ENCODE results near the gene ANKLE2.
"Not testable (repeated sequence)": the region's sequence is repeated elsewhere in the genome, so short reads cannot be mapped to it uniquely, and the experiment has no call there.

Gene ANKLE2

DNA sequence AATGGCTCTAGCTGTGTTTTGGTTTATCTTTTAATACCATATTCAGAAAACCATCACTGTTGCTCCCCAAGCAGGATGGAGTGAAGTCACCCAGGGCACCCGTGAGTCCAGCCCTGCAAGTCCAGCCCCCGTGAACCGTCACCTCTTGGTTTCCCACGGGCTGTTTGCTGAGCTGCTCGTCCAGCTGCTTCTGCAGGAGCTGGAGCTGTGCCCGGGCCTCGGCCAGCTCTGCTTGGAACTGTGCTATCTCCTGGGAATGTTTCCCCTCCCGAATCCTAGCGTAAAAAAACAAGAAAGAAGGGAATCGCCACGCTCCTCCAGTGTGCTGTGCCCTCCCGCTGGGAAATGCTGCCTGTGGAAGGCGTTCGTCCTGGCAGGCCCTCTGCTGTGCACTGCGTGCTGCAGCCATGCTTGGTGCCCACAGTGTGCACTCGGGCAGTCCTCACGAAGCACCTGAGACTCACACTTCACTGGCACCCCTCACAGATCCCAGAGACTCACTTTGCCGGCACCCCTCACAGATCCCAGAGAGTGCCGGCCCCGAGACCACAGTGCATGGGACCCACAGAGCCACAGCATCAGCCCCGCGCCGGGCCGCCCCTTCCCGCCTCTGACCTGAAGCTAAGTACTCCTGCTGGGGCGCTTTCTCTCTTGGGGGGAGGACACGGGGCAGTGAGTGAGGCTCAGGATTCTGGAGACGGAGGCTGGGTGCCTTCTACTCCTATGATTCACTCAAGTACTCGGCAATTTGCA is 15.4 kb upstream of the ANKLE2 start:
- no peak for DNase-seq (ENCODE audit: low read depth)

DNA sequence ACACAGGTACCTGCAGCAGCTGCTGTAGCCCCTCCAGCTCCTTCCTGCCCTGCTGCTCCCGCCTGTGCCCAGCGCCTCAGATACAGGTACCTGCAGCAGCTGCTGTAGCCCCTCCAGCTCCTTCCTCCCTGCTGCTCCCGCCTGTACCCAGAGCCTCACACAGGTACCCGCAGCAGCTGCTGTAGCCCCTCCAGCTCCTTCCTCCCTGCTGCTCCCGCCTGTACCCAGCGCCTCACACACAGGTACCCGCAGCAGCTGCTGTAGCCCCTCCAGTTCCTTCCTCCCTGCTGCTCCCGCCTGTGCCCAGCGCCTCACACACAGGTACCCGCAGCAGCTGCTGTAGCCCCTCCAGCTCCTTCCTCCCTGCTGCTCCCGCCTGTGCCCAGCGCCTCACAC is 14.6 kb upstream of the ANKLE2 start:
- DNase-seq (ENCODE audit: low read depth), result not testable (repeated sequence)

DNA sequence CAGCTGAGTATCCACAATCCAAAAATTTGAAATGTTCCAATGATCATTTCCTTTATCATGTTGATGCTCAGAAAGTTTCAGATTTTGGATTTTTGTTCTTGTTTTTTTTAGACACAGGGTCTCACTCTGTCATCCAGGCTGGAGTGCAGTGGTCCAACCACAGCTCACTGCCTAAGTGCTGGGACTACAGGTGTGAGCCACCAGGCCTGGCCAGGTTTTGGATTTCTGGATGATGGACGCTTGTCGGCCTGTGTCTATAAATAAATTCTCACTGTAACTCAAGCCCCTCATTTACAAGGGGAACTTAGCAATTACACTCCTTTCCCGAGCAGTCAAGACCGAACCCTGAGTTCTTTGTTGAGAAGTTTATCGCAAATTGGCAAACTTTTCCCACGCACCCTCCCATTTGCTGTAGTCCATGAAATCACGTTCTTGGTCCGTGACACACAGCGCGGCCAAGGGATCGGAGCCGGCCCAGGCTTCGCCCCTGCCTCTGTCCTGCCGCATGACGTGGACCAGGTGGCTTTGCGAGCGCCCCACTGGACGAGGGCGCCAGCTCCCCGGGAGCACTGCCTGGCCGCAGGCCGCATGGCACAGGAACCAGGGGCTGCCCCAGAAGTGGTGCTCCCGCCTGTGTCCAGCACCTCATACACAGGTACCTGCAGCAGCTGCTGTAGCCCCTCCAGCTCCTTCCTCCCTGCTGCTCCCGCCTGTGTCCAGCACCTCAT is 14.0 kb upstream of the ANKLE2 start:
- DNase-seq (ENCODE audit: low read depth), result no peak

DNA sequence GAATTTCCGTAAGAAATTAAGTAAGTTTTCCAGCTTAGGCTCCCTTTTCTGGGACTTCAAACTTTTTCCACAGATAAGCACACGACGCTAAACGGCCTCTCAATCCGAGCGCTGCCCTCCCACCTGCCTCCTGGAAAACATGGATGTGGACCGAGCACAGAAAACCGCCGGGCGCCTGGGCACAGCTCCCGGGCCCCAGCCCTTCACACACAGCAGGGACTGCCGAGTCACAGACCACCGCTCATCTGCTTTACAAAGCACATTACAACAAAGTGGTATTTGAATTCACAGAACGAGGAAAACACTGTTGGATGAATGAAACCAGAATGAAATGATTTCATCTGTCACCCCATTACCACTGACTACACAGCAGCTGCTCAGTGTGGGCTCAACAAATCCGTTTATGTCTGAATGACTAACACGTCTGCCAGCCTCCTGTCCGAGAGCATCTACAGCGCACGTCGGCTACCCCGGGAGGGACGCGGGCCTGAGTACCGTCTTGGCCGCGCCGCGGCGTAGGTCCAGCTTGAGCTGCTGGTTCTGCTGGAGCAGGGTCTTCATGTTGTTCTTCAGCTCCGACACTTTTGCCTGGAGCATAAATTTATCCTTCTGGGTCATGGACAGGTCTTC is 13.1 kb upstream of the ANKLE2 start:
- DNase-seq (ENCODE audit: low read depth), result no peak

DNA sequence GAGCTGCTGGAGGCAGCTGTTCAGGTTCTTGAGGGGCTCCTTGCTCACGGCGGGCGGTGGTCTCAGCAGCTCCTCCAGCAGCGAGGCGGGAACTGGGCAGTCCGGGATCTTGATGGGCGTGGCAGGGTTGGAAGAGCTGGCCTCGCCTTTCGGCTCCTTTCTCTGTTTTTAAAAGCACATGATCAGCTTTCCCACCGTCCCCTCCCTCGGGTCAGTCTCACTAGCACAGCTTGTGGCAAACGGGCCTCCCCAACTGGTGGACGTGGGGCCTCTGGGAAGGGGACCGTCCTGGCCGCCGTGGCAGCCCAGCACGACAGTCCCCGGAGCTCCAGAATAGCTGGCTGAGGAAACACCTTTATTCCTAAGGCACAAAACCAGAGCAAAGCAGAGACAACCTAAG is 12.5 kb upstream of the ANKLE2 start:
- no peak for DNase-seq (ENCODE audit: low read depth)

DNA sequence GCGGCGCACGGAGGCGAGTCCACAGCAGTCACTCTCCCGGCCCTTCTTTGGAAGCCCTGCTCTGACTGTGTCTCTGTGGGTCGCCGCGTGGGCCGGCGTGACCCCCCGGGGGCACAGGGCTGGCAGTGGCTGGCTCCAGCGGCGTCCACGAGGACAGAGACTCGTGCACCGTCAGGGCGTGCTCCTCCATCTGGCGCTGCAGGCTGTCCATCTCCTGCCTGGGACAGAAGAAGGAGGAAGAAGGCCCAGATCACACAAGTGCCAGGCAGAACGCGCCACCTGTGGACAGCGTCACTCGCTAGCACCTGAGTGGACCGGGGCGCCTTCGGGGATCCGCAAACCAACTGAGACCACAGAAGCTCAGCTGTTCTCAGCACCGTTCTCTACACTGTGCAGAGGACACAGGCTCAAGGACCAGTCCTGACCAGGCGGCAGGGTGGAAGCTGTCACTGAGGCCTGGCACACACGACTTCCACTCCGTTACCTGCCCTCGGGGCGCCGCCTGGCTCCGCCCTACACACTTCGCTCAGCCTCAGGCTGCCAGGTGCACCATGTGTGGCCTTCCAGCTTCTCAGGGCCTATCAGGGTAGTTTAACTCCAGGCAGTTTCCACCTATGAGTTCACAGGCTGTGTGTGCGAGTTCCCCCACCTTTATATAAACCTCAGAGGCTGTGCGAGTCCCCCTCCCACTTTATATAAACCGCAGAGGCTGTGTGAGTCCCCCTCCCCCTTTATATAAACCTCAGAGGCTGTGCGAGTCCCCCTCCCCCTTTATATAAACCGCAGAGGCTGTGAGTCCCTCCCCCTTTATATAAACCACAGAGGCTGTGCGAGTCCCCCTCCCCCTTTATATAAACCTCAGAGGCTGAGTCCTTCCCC is 11.7 kb upstream of the ANKLE2 start:
- DNase-seq (ENCODE audit: low read depth), result no peak

DNA sequence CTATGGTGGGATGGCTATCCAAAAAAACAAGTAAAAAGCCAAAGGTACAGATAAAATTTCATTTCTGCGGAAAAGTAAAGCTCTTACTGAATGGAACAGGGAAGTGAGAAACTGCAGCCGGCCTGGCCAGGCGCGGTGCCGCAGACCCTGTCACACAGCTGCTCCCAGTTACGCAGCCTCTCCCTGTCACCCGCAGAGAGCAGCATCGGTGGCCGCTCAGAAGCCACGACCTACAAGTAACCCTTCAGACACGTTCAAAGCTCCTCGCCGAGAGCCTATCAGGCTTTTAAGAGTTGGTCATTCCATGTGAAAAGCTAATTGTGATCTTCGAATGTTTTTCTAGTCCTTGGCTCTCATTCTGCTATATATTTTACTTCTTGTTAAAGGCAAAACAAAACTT is 11.0 kb upstream of the ANKLE2 start:
- no peak for DNase-seq (ENCODE audit: low read depth)

DNA sequence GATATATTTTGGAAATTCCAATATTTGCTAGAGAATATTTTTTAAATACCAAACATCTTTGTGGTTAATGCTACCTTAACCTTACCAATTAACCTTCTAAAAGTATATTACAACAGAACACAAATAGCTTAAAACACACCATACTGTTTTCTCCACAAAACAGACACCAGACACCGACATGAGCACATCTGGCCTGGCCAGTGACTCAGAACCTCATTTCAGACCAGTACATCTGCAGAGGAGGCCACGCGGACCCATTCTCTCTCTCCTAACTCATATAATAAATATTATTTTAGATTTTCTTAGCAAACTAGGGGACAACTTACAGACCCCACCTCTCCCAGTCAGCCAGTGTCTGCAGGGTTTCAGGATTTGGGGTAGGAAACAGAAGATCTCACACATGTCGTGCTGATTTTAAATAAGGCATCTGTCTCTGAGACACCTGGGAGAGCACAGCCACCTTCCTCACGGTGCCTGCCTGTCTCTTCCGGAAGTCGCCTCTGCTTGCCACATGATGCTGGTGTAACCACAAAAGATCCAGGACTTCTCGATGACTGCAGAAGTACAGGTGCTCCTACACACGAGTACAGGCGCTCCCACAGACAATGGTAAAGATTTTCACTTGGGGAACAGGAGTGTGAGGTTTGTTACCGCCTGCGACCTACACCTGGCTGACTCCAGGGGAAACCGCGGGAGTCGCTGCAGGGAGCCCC is 9.7 kb upstream of the ANKLE2 start:
- peak; percentile 43 for DNase-seq (ENCODE audit: low read depth)

DNA sequence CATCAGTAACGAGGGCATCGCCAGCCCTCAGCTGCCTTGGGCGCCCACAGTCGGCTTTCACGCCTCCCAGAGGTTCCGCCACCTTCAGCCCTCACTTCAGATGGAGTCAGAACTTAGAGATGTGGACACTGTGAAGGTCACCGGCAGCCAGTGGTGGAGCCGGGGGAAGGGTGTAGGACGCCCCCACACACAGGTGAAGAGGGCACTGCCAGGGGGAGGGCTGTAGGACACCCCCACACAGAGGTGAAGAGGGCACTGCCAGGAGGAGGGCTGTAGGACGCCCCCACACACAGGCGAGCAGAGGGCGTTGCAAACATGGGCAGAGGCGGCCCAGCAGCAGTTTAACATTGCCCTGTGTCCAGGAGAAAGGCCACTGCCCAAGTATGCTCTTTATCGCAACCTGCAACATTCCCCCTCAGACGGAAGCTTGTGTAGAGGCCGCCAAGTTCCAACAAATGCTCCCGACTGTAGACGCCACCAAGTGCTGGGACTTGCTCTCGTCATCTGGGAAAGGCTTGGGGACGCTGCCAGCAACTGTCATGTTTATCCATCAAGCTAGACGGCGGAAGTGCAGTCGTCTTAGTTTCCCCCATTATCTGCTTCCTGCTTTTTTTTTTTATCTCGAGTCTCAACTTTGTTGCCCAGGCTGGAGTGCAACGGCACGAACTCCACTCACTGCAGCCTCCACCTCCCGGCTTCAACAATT is 4.9 kb upstream of the ANKLE2 start:
- DNase-seq (ENCODE audit: low read depth), result no peak

DNA sequence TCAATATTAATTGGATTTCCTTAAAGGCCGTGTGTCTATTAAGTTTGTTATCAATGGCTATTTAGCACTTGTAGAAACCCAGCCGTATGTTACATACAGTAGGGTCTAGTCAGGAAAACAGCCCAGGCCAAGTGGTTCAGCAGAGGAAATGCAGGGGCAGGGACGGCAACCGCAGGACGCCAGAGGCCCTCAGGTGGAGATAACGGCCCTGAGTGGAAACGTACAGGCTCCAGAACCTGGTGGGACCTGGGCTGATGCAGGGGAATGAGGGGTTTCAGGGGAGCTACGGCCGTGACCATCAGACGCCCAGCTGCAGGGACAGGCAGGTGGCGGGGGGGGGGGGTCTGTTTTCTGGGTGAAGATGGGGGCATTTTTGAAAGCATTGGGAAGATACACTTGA is 3.7 kb upstream of the ANKLE2 start:
- no peak for DNase-seq (ENCODE audit: low read depth)

DNA sequence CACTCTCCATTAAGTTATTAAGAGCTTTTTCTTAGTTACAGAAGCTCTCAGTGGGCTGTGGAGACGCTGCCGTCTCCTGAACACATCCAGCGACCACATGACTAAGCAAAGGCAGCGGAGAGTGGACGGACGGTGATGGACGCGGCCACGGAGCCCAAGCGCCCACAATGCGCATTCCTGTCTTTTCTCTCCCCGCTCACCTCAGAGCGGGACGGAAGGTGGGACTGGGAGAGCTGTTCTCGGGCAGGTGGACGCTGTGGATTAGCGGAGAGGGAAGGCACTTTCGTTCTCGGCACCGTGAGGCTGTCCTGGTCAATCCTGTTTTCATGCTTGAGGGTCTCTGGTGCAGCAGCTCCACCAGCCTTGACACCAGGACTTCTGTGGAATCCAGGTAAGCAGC is 2.6 kb upstream of the ANKLE2 start:
- DNase-seq (ENCODE audit: low read depth), result no peak

DNA sequence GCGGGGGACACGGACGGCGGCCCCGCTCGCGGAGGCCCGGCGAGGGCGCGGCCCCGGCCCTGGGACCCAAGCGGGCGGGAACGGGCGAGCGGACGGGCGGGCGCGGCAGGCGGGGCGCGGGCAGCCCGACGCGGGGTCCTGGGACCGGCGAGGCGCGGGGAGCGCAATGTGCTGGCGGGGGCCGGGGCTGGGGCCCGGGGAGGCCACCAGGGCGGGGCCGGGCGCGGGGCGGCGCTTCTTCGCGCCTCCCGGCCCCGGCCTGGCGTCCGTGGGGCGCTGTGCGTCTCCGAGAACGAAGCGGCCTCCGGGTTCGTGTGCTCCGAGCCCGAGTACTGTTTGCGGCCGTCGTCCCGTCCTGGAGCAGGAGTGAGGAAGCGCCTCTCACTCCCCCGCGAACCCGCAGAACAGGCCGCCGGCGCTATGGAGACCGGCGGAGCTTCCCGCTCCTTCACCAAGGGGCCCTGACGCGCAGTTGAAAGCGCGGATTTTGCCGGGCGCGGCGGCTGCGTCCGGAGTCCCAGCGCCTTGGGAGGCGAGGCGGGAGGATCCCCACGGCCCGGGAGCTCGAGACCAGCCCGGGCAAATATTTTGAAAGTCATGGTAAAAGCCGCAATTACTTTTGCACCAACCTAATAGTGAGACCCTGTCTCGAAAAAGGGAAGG is 420 bp upstream of the ANKLE2 start:
- DNase-seq (ENCODE audit: low read depth), result peak; percentile 81

DNA sequence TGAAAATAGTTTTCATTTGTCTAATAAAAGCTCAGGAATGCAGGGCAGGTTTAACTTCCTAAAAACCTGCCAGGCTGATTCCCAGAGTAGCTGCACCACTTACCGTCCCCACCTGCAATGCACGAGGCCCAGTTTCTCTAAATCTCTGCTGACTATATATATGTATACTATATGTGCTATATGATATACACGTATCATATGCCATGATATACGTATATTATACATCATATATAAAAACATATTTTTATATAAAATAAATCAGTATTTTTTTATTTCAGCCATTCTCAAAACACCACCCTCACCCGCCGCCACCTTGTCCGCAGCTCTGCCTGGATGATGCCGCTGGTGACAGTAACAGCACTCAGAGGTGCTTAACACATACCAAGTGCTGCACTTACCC is 2.3 kb downstream of the ANKLE2 start:
- DNase-seq (ENCODE audit: low read depth), result no peak

DNA sequence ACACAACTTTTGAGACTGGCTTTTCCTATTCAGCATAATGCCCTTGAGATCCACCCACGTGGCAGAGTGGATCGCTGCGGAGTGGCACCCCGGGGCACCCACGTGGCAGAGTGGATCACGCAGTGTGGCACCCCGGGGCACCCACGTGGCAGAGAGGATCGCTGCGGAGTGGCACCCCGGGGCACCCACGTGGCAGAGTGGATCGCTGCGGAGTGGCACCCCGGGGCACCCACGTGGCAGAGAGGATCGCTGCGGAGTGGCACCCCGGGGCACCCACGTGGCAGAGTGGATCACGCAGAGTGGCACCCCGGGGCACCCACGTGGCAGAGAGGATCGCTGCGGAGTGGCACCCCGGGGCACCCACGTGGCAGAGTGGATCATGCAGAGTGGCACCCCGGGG is 2.8 kb downstream of the ANKLE2 start:
- DNase-seq (ENCODE audit: low read depth), result not testable (repeated sequence)

DNA sequence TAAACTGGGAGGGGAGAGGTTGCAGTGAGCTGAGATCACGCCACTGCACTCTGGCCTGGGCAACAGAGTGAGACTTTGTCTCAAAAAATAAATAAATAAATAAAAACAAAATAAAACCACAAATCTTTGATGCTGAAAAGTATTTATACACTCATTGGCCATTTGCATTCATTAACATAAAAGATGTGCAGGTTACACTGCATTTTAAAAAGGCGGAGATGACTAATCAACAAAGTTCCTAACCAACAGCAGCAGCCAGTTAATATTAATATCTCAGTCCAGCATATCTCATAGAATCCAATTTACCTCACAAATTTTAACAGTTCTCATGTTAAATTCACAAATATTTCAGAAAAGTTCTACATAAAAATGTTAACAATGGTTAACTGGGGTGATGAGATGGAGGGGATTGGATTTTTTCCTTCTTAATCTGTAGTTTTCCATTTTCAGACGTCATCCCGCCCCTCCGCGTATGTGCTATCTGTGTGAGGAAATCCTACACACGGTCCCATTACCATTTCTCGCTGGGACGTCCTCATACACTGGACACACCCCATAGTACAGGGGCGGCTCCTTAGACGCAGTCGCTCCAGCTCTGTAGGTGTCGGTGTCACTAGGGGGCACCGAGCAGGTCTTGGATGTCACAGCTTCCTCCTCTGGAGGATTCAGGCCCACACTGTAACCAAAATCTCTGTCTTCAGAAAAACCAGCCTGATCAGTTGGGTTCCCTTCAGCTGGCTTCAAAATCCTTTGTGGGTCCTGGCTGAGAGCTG is 7.3 kb downstream of the ANKLE2 start:
- DNase-seq (ENCODE audit: low read depth), result no peak

DNA sequence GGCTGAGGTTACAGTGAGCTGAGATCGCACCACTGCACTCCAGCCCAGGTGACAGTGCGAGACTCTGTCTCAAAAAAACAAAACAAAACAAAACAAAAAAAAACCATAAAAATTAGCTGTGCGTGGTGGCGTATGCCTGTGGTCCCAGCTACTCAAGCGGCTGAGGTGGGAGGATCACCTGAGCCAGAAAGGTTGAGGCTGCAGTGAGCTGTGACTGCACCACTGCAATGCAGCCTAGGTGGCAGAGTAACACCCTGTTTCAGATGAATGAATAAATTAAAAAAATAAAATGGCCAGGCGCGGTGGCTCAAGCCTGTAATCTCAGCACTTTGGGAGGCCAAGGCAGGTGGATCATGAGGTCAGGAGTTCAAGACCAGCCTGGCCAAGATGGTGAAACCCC is 8.0 kb downstream of the ANKLE2 start:
- not testable (repeated sequence) for DNase-seq (ENCODE audit: low read depth)

DNA sequence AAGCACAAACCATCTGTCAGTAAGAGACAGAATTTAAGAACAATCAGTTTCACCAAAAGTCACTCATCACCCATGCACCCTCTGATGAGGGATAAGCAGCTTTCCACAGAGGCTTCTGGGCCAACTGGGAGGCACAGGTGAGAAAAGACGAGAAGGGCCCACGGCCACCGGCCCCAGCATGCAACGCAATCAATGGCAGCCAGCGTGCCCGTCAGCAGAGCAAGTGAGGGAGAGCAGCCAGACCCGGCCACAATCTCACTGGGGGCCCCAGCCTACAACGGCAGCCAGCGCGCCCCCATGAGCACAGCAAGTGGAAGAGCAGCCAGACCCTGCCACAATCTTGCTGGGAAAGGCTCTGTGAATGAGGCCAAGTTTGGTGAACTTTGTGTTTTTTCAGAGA is 13.3 kb downstream of the ANKLE2 start:
- DNase-seq (ENCODE audit: low read depth), result no peak

DNA sequence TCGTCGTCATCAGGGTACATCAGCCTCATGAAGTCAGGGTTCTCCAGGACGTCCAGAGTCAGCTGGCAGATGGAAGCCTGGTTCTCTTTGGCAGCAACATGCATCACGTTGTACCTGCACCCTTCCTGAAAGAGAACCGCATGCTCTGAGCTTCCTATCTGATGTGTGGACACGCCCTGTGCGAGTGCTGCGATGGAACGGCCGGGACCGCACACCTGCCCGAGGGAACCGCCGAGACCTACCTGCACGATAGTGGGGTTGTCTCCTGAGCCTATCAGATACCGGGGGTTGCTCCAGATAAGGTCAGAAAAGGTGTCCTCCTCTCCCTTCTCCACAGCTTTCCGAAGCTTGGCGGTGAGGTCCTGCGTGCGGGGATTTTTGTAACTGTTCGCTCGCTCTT is 13.7 kb downstream of the ANKLE2 start:
- DNase-seq (ENCODE audit: low read depth), result no peak

DNA sequence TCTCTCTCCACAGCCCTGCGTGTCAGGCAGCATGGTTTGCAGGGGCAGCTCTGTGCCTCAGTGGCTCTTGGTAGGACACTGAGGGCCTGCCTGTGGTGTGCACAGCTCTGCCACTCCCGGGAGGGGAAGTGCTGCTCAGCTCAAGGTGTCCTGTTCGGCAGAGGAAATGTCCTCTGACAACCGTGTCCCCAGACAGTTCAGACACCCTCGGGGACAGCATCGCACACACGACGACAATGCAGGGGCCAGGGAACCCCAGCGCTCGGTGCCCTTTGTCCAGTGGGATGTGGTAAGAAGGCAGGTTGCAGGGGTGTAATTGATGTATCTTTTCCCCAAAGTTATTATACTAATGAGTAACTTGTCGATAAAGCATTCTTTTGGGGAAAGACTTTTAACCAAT is 14.2 kb downstream of the ANKLE2 start:
- DNase-seq (ENCODE audit: low read depth), result no peak

DNA sequence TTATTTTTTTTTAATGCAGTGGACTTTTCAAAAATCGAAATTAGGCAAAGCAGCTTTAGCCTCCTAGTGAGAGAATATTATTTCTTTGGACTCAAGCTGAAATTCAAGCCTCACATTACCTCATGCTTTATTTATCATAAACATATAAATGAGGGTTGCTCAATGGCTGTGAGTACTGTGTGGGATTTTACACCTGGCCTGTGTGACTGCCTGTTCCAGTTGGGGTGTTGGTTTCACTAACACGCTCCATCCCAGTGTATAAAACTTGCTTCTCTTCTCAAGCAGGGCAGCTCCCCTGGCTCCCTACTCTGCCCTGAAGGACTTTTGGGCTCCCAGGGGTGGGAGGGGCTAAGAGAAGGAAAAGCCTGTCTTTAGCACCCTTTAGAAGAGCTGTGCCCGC is 15.0 kb downstream of the ANKLE2 start:
- no peak for DNase-seq (ENCODE audit: low read depth)
